GM19238 (cell line): ENCODE data around the gene BAG3.
"Not testable (repeated sequence)": the region's sequence is repeated elsewhere in the genome, so short reads cannot be mapped to it uniquely, and the experiment has no call there.

Source experiments
- DNase-seq: peaks from one replicate; pipeline ENCODE4 v3.0.0; 2011; ENCODE audit warnings: low spot score; ENCODE audit not compliant: insufficient read length

The BAG3 gene

GRCh38 chr10:119650692-119651513, at the start of gene BAG3:
TSS of gene BAG3 (plus strand) at chr10:119651380. CDS start at chr10:119651676, 296 bp downstream.
- peak; percentile 65 for DNase-seq

DNA sequence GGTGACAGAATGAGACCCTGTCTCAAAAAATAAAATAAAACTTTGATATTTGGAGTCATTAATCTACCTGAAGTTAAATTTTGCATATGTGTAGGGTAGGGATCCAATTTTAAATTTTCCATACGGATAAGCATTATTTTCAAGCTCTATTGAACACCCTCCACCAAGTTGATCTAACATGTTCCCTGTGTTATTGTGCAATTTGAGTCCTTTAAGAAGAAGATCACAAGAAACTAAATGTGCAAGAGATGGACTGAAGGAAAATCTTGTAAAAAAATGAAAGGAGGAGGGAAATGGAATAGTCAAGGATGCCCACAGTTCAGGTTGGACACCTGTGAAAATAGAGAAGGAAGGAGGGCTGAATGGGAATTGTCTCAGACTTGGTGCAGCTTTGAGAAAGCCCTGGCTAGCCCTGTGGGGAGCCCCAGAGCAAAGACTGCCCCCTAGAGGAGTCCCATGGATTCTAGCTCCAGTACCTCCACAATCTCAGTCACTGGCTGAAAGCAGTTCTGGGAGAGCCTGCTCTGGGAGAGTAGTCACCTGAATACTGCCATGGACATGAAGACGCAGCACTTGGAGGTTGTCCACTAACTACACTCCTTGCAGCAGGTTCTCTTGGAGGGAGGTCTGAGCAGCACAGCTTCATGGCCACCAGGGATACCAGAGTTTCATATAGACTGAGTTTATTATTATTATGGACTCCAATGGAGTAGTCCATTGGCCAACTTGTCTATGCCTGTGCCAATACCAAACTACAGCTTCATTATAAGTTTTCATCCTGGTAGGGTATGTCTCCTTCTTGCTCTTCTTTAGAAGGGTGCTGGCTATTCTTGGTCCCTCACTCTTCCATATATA, 48.7 kb upstream of the BAG3 start:
- DNase-seq, result no peak

- no peak for DNase-seq
These were observed 46.7 kb upstream of the BAG3 start for GRCh38 chr10:119604468-119604867.

DNA sequence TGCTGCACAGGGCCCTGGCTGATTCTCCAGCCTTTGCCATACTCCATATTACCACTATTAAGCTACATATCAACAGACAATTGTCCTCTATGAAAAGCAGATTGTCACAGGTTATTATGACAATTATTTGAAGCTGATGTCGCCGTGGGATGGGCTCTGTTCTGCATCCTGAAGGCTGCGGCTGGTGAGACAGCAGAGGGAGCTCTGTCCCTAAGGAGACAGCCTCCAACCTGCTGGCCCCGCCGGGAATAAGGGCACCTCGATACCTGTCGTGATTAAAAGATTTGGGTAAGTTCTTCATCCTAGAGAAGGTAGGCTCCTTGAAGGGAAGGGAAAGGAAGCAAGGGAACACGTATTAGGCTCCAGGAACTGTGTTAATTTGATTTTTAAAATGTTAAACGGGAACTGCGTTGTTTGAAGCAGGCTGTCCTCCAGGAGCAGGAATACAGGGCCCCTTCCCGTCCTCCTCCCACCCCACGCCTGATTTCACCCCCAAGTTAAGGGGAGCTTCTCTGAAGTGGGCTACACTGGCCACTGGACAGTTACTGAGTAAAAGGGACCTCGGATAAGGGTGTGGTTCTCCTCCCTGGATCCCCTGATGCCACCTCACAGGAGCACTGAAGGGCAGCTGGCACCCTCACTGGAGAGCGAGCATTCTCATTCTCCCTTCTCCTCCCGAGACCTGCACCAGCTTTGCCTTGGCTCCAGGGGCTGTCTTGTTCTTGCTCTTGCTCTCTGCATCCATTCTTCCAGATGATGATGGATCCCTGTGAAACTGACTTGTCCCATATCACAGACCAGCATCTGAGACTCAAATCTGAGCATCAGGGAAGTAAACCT, 42.6 kb upstream of the BAG3 start:
- DNase-seq, result no peak

DNA sequence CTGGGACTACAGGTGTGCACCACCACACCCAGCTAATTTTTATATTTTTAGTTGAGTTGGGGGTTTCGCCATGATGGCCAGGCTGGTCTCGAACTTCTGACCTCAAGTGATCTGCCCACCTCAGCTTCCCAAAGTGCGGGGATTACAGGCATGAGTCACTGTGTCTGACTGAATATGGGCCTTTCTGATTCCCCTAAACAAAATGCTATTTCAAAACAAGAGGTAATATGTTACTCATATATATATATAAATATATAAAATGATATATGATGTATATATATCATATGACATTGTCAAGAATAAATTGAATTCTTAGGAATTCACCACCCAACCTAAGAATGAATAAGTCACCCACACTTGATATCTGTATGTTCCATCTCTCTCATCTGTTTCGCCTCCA, 41.7 kb upstream of the BAG3 start:
- no peak for DNase-seq

DNA sequence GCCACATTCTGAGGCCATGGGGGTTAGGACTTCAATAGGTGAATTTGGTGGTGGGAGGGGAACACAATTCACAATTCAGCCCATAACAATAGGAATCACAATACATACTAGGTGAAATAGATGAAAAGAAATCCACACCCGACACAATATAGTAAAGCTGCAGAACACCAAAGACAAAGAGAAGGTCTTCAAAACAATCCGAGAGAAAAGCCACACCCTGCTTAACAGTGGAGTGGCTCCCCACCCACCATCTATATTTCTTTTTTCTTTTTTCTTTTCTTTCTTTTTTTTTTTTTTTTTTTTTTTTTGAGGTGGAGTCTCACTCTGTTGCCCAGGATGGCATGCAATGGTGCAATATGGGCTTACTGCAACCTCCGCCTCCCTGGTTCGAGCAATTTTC, 39.7 kb upstream of the BAG3 start:
- DNase-seq, result no peak

GRCh38 chr10:119613741-119614140, 37.4 kb upstream of the BAG3 start:
- no peak for DNase-seq

DNA sequence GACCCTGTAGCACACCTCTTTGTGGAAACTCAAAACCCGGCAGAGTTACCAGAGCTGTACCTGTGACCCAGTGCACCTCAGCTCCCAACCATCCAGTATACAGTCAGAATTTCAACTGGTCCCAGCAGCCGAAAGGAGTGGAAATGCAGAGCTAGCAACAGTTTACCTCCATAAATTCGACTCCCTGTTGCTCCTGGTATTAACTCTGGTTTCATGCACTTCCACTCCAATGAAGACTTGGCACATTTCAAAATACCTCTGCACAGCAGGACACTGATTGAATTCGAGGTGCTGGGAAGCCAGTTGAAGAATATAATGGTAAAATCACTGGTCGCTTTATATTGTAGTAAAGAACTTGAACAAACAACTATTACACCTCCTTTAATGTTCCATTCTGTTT, 36.5 kb upstream of the BAG3 start:
- DNase-seq, result no peak

GRCh38 chr10:119616882-119617570, 34.2 kb upstream of the BAG3 start:
- DNase-seq, result no peak

DNA sequence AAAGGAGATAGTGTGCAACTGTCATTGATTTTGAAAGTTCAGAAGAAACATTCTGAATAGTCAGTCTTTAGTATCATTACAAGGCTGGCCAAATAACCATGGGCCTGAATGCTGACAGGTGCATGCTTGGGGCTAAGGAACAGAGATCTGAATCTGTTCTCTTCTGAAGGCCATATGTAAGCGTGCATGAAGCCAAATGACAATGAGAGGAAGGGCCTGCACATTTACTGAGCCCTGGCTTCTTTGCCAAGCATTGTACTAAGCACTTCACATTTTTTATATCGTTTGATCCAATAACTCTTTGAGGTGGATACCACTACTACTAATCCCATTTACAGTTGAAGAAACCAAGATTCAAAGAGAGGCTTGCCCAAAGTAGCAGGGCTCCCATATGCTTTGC, 32.0 kb upstream of the BAG3 start:
- DNase-seq, result no peak

DNA sequence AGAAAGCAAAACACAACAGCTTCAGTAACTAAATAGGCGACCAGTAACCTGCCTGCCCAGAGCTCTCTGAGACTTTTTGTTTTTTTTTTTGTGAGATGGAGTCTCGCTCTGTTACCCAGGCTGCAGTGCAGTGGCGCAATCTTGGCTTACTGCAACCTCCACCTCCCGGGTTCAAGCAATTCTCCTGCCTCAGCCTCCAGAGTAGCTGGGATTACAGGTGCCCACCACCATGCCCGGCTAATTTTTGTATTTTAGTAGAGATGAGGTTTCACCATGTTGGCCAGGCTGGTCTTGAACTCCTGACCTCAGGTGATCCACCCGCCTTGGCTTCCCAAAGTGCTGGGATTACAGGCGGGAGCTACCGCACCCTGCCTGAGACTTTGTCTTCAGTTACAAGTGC, 31.4 kb upstream of the BAG3 start:
- DNase-seq, result not testable (repeated sequence)

- no peak for DNase-seq
These were observed 30.7 kb upstream of the BAG3 start for GRCh38 chr10:119620241-119621077.

- no peak for DNase-seq
These were observed 30.1 kb upstream of the BAG3 start for GRCh38 chr10:119621078-119621384.

GRCh38 chr10:119625570-119626280, 25.5 kb upstream of the BAG3 start:
- no peak for DNase-seq

DNA sequence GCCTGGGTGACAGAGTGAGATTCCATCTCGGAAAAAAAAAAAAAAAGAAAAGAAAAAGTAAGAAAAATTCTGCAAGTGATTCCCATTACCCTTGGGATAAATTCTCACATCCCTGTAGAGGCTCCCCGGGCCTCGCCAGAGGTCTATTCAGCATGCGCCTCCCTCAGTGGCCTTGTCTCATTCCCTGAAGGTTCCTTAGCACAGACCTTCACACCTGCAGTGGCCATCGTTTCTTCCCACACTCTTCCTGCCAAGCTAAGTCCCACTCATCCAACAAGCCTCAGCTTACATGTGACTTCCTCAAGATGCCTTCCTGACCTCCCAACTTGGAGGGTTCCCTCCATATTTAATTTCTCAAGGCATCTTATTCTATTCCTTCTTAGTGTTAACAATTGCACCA, 20.9 kb upstream of the BAG3 start:
- DNase-seq, result no peak

- DNase-seq, result no peak
These were observed 17.5 kb upstream of the BAG3 start for GRCh38 chr10:119633538-119634218.

GRCh38 chr10:119634219-119634544, 17.0 kb upstream of the BAG3 start:
- DNase-seq, result no peak

DNA sequence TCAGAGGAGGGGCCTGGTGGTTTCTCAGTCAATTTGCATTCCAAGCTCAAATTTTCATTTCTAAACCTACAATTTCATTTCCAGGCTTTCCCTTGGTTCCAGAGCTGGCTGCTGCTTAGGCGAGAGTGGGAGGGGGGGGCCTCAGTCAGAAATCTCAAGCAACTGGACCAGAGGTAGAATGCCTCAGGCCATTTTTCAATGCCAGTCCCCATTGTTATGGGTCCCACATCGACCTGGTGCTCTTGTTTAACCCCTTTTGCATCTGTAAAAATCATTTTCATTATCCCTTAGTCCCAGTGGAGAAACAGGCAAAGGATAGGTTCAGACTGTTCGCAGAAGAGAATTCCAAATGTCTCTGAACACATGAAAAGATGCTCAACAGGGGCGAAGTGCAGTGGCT, 13.5 kb upstream of the BAG3 start:
- no peak for DNase-seq

GRCh38 chr10:119638982-119639381, 12.2 kb upstream of the BAG3 start:
- no peak for DNase-seq
